ENCODE data around the gene HELB.

The HELB gene

GRCh38 chr12:66367015-66367667 lies 64.8 kb downstream of the HELB start:
- no peak for DNase-seq

DNA sequence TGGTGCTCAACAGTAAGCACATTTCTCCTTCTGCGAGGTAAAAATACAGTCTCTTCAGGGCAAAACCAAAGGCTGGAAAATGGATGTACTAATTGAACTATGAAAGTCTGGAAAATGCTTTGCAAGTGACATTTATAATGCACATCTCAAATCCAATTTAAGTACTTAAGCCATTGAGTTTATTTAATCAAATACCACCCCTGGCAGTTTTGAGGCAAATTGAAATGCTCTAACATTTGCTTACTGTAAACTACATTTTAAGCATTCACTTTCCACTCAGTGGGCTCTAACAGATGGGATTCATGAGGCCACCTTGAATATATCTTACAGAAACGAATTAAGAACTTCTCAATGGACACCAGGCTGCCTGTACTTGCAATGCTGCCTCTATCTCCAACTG lies 69.7 kb downstream of the HELB start:
- no peak for DNase-seq

- DNase-seq: no peak
These were observed 73.3 kb downstream of the HELB start for GRCh38 chr12:66375560-66375959.

DNA sequence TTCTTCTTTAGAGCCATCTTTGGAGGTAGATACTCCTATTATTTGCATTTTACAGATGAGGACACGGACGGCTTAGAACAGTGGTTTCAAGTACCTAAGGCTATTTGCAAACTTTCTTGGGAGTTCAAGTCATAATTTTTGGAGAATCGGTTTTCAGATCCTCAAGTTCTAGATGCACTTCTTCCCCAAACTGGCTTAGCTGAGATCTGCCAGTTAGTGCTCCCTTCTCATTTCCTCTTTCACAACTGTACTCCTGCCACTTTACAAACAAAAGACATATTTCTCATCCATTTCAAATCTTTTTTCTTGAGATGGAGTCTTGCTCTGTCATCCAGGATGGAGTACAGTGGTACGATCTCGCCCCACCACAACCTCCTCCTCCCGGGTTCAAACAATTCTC lies 77.3 kb downstream of the HELB start:
- no peak for DNase-seq

DNA sequence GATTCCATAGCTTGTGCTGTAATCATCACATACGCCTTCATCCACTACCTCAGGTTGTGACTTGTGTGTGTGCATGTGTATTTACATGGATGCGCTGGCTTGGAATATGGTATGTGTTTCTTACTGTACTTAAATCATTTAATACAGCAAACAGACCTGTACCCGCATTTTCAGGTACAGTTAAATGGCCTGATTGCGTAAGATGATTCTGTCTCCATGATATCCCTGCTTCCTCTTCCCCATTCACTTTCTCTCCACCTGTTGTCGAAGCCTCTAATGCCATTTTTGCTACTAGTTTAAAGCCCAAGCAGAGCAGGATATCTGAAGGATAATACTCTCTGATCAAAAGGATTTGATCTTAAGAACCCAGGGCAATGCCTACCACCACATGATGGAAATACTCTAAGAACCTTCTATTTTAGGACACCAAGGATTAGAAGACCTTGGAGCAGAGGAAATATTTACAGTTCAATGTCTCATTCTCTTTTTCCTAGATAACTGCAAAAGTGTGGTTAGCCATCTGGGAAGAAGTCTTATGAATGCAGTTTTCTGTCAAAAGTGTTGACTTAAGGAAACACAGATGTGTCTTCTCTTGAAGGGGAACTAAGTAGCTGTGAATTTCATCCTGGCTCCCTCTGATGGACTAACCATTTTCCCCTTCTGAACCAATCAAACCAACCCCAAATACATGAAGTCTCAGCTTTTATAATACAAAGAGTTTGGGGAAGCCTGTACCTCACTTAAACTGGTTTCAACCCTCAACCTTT lies 78.7 kb downstream of the HELB start:
- no peak for DNase-seq

DNA sequence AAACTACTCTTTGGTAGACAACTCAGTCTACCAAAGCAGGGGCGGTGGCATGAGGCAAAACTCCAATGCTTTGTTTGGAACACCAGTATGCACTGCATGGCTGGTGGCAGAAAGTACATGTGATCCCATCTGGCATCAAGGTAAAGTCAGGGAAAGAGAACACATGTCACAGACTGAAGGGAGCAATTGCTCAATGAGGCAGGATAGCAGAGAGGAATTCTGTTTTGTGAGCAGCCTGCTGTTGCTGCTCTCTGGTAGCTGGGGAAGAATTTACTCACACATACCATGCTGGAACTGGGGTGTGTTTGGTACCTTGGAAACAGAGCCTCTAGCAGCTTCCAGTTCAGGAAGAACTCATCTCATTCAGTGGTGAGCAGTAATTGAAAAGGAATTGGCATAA lies 84.8 kb downstream of the HELB start:
- DNase-seq: no peak
